Fibroblast of villous mesenchyme (primary cell): ENCODE measurements around the gene RPL3. TPM values are rescaled to one million over a fixed set of nuclear protein-coding genes. Genes with fewer than 3 reads are reported as not detected.

Source experiments
- DNase-seq: peaks from one replicate; pipeline ENCODE4 v3.0.0-alpha.2; 2010; ENCODE audit warnings: low read depth
- H3K4me3 ChIP-seq: 2 replicates; pipeline ENCODE4 v1.5.1; 2011; ENCODE audit warnings: low read depth, mild to moderate bottlenecking, low read length
- CTCF ChIP-seq: IDR thresholded peaks from 2 replicates; pipeline ENCODE4 v1.5.1; 2012; ENCODE audit warnings: low read depth, mild to moderate bottlenecking, low read length; ENCODE audit not compliant: insufficient read depth
- total RNA-seq: library from RNA; depleted of rRNA; stranded (reverse); fragments of >200 nt; gene quantifications from 2 replicates; pipeline ENCODE4 v1.2.3, GENCODE V29; 2012

RPL3 gene
- total RNA-seq, 1 donor = 1,795 TPM

DNA sequence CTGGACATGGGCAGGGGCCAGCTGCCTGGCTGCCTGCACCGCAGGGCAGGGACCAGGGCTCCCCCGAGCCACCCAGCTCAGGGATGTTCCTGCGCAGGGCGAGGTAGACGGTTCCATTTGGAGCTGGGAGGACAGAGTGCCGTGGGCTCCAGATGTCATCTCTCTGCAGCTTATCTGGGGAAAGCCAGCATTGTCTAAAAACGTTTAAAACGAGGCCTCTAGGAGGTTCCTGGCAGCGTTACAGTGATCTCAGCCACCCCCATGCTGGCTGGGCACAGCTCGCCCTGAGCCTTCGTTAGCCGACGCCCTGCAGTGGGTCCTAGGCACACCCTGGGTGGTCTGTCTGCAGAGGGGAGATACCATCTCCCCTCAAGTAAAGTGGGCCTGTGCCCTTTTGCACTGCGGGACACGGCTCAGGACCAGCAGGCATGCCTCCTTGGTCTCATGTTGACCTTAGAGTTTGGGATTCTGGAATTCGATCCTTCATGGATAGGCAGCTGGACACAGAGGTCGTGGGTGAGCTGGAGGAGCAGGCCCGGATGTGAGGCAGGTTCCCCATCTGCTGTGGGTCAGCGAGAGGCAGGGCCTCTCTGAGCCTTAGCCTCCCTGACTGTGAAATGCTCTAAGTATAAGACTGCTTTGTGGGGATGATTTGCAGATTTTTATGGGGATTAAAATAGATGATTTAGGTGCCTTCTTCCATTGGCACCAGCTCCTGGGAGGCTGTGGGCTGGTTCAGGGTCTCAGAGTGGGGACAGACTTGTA lies 44.5 kb upstream of the RPL3 start:
- no peak overlapping the region for H3K4me3 ChIP-seq
- no peak for DNase-seq
- TF ChIP-seq CTCF = no peak

DNA sequence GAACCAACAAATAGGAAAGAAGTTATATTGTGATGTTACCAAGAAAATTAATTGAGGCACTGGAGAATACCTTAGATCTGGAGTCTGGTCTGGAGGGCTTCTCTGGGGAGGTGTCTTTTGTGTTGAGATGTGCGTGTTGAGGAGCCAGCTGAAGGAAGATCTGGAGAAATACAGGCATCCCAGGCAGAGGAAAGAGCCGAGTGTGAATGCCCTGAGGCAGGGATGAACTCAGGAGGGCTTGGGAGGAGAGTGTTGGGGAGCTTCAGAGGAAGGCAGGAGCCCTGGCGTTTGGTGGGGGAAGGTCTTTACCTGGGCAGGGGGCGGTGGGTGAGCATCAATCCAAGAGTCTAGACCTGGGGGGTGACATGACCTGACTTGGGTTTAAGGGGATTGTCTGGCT lies 43.5 kb upstream of the RPL3 start:
- no peak for DNase-seq
- TF ChIP-seq CTCF = no peak
- no peak overlapping the region for H3K4me3 ChIP-seq

DNA sequence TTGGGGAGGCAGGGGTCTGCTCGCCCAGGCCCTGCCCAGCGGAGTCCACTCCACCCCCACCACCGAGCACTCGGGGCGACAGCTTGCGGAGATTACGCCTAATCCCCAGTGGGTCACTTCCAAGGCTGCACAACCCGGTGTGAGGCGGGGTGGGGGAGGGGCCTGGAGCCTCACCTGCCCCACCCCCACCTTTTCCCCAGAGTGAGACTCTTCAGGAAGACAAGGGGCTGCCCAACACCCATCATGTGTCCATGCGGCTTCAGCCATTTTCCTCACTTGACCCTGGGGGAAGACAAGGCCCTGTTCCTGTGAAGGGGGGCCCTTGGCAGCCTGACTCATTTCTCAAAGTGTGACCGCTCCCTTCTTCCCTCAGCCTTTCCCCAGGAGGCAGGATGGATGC lies 42.8 kb upstream of the RPL3 start:
- no peak for TF ChIP-seq CTCF
- no peak overlapping the region for H3K4me3 ChIP-seq
- DNase-seq = no peak

DNA sequence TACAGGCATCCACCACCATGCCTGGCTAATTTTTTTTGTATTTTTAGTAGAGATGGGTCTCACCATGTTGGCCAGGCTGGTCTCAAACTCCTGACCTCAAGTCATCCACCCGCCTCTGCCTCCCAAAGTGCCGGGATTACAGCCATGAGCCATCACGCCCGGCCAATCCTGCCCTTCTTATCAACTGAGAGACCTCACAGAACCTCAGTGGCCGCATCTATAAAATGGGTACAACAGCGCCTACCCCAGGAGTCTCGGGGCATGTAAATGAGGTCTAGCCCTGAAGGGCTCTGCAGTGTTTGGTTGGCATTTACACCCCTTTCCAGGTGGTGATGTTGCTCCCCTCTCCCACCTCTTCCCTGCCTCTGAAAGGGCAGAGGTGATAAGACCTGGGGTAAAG lies 42.1 kb upstream of the RPL3 start:
- no peak overlapping the region for H3K4me3 ChIP-seq
- no peak for DNase-seq
- no peak for TF ChIP-seq CTCF

DNA sequence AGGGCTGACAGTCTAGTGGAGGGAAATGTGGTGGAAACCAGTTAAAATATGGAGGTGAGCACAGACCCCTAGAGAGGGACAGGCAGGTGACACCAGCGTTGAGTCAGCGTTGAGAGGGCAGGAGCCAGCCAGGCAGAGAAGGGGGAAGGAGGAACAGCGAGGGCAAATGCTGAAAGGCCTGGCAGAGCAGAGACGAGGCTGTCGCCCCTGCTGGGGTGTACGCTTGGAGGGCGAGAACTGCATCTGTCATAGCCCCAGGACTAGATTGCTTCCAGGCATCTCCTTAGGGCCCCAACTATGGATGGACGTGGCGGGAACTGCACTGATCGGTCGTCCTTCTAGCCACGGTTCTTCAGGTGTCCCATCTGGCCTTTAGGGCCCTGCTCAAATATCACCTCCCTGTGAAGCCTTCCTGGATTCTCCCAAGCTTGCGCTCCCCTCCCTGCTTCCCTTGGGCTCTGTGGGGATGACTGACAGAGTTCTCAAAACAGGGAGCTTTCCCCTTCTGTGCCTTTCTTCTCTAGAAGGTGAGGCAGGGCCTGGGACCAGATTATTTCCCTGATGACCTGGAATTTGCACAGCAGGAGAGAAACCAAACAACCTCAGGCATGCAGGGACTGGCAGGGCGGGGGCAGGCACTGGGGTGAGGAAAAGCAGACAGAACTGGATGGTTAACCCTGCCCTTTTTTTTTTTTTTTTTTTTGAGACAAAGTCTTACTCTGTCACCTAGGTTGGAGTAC lies 41.4 kb upstream of the RPL3 start:
- no peak overlapping the region for H3K4me3 ChIP-seq
- DNase-seq = no peak
- TF ChIP-seq CTCF = no peak

GRCh38 chr22:39360242-39360641 lies 40.8 kb upstream of the RPL3 start:
- no peak for DNase-seq
- no peak for TF ChIP-seq CTCF
- H3K4me3 ChIP-seq = no peak overlapping the region
